Right renal cortex interstitium (tissue), 3 donors: ENCODE measurements around the gene RNF26. TPM values are rescaled to one million over a fixed set of nuclear protein-coding genes. Genes with fewer than 3 reads are reported as not detected.

ENCODE experiments used
- DNase-seq, 3 donors: peaks; one replicate each; pipeline ENCODE4 v3.0.0-alpha.2; 2013; ENCODE audit warnings: low read depth in 3 of 3, low spot score in 2 of 3
- polyA plus RNA-seq, 3 donors: library from polyadenylated mRNA; unstranded; fragments of 120-200 nt; gene quantifications; one replicate each; pipeline ENCODE4 v1.2.1, GENCODE V29; 2013; ENCODE audit not compliant: insufficient read length in 3 of 3

RNF26 gene
- polyA plus RNA-seq, 3 donors: 28.4 to 32.3 (median 28.8) TPM

GRCh38 chr11:119335091-119335654 lies 846 bp downstream of the RNF26 start:
- no peak for DNase-seq

- no peak for DNase-seq
Observed at GRCh38 chr11:119335655-119336543, 1.6 kb downstream of the RNF26 start.

GRCh38 chr11:119336744-119337469 lies 2.6 kb downstream of the RNF26 start:
- no peak for DNase-seq

- no peak for DNase-seq
Observed at GRCh38 chr11:119337581-119338317, 3.4 kb downstream of the RNF26 start.

GRCh38 chr11:119338318-119338890 lies 4.1 kb downstream of the RNF26 start:
- peak in 1 of 3 donors; percentile 69 for DNase-seq

GRCh38 chr11:119338965-119339588 lies 4.8 kb downstream of the RNF26 start:
- no peak for DNase-seq

- DNase-seq: no peak
Observed at GRCh38 chr11:119339589-119340334, 5.4 kb downstream of the RNF26 start.

GRCh38 chr11:119340335-119341221 lies 6.3 kb downstream of the RNF26 start, which contains the start of gene C1QTNF5:
Gene C1QTNF5, minus strand, starts transcription at chr11:119340883. Its CDS starts 486 bp downstream, at chr11:119340397.
- DNase-seq: peak in 1 of 3 donors; percentile 69

GRCh38 chr11:119341222-119342022 lies 7.1 kb downstream of the RNF26 start:
- DNase-seq: no peak

GRCh38 chr11:119342023-119342300 lies 7.6 kb downstream of the RNF26 start:
- no peak for DNase-seq

- no peak for DNase-seq
Observed at GRCh38 chr11:119342362-119343130, 8.2 kb downstream of the RNF26 start.

GRCh38 chr11:119343726-119344125 lies 9.4 kb downstream of the RNF26 start:
- no peak for DNase-seq

- no peak for DNase-seq
Observed at GRCh38 chr11:119344291-119345010, 10.1 kb downstream of the RNF26 start.

GRCh38 chr11:119345685-119346084 lies 11.4 kb downstream of the RNF26 start:
- DNase-seq: no peak

GRCh38 chr11:119346605-119347004 lies 12.3 kb downstream of the RNF26 start, which contains the start of gene MFRP:
Gene MFRP, minus strand, starts transcription at chr11:119346705. Its CDS starts 192 bp downstream, at chr11:119346513.
- DNase-seq: no peak

- no peak for DNase-seq
Observed at GRCh38 chr11:119347242-119347641, 12.9 kb downstream of the RNF26 start.
